NT2/D1 (cell line): ENCODE results near the gene TXNL4A.

Source experiments
- DNase-seq: peaks from one replicate; pipeline ENCODE4 v3.0.0-alpha.2; 2011; ENCODE audit warnings: low read depth, low spot score
- H3K27me3 ChIP-seq: 2 replicates; pipeline ENCODE4 v1.6.0; 2011; ENCODE audit warnings: mild to moderate bottlenecking; ENCODE audit not compliant: insufficient read length, insufficient read depth
- H3K36me3 ChIP-seq: 2 replicates; pipeline ENCODE4 v1.6.1; 2011; ENCODE audit warnings: mild to moderate bottlenecking, low read length, mixed read lengths; ENCODE audit not compliant: insufficient read depth, insufficient read length
- H3K4me1 ChIP-seq: 2 replicates; pipeline ENCODE4 v1.5.1; 2011; ENCODE audit not compliant: insufficient read depth, insufficient read length
- H3K4me3 ChIP-seq: 2 replicates; pipeline ENCODE4 v1.5.1; 2011; ENCODE audit warnings: low read depth; ENCODE audit not compliant: insufficient read length
- H3K9ac ChIP-seq: 2 replicates; pipeline ENCODE4 v1.6.0; 2011; ENCODE audit warnings: low read depth; ENCODE audit not compliant: insufficient read length
- H3K9me3 ChIP-seq: 2 replicates; pipeline ENCODE4 v1.5.1; 2011; ENCODE audit warnings: mild to moderate bottlenecking, low read length; ENCODE audit not compliant: insufficient read depth
- SUZ12 ChIP-seq: IDR thresholded peaks from 2 replicates; pipeline ENCODE4 v1.6.1; 2011; ENCODE audit not compliant: insufficient read length, insufficient read depth; ENCODE audit errors: extremely low read depth
- YY1 ChIP-seq: IDR thresholded peaks from 2 replicates; pipeline ENCODE4 v1.6.1; 2011; ENCODE audit not compliant: insufficient read length, insufficient read depth
- ZNF274 ChIP-seq: IDR thresholded peaks from 2 replicates; pipeline ENCODE4 v1.6.1; 2011; ENCODE audit warnings: mild to moderate bottlenecking, low read depth, low read length

The TXNL4A gene

DNA sequence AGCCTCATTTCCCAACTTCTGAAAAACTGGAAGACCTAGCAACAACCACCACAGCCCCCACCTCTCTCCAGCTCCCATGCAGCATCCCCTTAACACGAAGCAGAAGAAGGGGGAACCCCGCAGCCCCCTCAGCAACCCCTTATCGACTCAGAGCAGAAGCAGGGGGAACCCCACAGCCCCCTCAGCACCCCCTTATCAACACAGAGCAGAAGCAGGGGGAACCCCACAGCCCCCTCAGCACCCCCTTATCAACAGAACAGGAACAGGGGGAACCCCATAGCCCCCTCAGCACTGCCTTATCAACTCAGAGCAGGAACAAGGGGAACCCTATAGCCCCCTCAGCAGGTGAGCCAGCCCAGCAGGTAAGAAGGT, 43.6 kb downstream of the TXNL4A start:
- Histone ChIP-seq H3K27me3 (peaks cover 13% of the 10 kb centered on the region), H3K36me3 (peaks cover 40% of the 10 kb centered on the region), H3K4me3 (no peak overlapping the region), H3K4me1 (peaks cover 20% of the 10 kb centered on the region), H3K9ac (no peak overlapping the region), H3K9me3 (no peaks in the 10 kb centered on the region)
- no peak for DNase-seq
- TF ChIP-seq ZNF274 (no peak), YY1 (no peak), SUZ12 (no peak)

DNA sequence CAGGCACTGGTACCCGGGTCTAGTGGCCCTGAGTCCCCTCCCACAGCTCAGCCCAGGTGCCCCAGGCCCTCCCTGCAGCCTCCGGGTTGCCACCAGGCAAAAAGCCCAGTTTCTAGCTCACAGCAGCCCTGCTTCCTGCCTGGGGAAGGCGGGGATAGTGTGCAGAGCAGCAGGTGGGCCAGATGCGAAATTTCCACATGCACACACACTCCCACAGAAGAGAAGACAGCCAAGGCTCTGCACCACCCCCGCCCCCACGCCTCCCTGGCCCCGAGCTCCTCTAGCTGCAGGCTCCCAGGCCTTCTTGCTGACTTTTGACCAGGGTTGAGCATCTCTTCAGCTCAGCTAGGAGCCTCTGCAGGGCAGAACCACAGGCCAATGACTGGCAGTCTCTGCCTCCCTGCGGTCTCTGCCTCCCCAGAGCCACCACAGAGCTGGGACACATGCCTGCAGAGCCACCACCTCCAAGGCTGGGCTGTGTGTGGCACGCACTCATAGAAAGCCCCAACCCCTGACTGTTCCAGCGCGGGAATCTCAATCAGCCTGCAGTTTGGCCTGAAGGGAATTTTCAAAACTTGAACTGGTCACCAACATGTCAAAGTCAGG, 44.1 kb downstream of the TXNL4A start:
- no peak for DNase-seq
- H3K4me1 ChIP-seq: peaks cover 20% of the 10 kb centered on the region
- H3K4me3 ChIP-seq: no peak overlapping the region
- H3K9ac ChIP-seq: no peak overlapping the region
- no peak for TF ChIP-seq YY1
- no peak for TF ChIP-seq ZNF274
- TF ChIP-seq SUZ12: no peak
- peaks cover 39% of the 10 kb centered on the region for H3K36me3 ChIP-seq
- no peaks in the 10 kb centered on the region for H3K9me3 ChIP-seq
- H3K27me3 ChIP-seq: peaks cover 9% of the 10 kb centered on the region

DNA sequence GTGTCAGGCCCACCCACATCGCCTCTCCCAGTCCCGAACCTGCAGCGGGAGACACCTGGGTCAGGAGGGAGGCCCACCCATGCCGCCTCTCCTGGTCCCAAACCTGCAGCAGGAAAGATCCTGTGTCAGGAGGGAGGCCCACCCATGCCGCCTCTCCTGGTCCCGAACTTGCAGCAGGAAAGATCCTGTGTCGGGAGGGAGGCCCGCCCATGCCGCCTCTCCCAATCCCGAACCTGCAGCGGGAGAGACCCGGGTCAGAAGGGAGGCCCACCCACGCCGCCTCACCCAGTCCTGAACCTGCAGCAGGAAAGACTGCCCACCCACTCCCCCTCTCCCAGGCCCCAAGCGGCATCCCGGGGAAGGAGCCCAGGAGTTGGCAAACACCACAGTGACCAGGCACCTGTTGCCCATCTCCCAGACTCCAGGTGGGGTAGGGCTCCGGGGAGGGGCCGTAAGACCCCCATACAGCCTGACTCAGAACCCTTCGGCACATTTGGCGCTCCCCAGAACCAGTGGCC, 44.7 kb downstream of the TXNL4A start:
- Histone ChIP-seq H3K4me1 (peaks cover 20% of the 10 kb centered on the region), H3K27me3 (peaks cover 4% of the 10 kb centered on the region)
- no peak for TF ChIP-seq YY1
- no peak for TF ChIP-seq ZNF274
- TF ChIP-seq SUZ12: no peak

DNA sequence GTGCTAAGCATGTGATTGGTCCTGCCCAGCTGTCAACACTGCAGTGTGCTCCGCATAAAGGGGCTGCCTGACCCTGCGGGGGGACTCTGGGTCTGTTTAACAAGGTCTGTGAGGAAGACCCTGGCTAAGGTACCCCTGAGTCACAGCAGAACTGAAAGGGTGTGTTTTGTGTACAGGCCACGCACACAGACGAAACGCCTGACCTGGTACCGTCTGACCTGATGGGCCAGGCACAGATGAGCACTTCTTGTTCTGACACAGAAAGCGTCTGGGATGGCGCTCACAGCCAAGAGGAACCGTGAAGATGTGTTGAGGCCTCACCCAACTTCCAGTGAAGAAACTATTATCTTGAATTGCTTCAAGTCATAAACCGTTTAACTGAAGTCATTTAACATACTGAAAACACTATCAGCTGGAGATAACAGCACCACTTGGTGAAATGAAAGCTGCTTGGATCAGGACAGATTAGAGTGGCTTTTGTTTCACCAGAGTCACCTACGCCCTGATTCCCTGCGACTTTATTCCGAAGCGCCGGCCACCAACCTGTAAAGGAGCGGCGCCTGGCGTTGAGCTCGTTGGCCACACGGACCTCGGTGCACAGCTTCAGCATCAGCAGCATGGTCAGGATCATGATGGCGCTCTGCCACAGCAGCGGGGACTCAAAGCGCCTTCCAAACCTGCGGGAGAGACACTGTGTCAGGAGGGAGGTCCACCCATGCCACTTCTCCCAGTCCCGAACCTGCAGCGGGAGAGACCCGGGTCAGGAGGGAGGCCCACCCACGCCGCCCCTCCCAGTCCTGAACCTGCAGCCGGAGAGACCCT, 45.4 kb downstream of the TXNL4A start:
- Histone ChIP-seq H3K4me3 (no peak overlapping the region), H3K9me3 (no peaks in the 10 kb centered on the region), H3K36me3 (peaks cover 31% of the 10 kb centered on the region), H3K27me3 (no peaks in the 10 kb centered on the region), H3K4me1 (peaks cover 20% of the 10 kb centered on the region), H3K9ac (no peak overlapping the region)
- TF ChIP-seq YY1 (no peak), ZNF274 (no peak), SUZ12 (no peak)
- DNase-seq: no peak

More for the DNA sequence above, 44.7 kb downstream of the TXNL4A start:
- Histone ChIP-seq H3K9ac (no peak overlapping the region), H3K4me3 (no peak overlapping the region), H3K9me3 (no peaks in the 10 kb centered on the region), H3K36me3 (peaks cover 34% of the 10 kb centered on the region)
- DNase-seq: no peak

DNA sequence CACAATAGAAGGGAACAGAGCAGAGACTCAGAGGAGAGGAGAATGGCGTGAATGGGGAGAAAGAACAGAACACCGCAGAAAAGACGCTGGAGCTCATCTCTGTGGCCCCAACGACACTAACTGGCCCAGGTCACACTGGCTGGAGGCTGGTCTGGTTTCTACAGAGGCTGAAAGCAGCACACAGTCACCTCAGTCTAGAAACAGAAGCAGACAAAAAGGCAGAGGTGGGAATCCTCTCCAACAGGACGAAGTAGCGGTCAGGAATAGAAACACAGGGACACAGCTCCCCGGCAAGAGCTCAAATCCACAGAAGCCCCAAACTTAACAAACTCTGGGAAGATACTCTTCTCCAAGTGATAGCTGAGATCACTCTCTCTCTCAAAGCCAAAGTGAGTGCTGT, 46.2 kb downstream of the TXNL4A start:
- H3K9me3 ChIP-seq: no peaks in the 10 kb centered on the region
- H3K36me3 ChIP-seq: peaks cover 31% of the 10 kb centered on the region
- H3K4me3 ChIP-seq: no peak overlapping the region
- no peak overlapping the region for H3K9ac ChIP-seq
- TF ChIP-seq ZNF274 (no peak), YY1 (no peak), SUZ12 (no peak)
- no peaks in the 10 kb centered on the region for H3K27me3 ChIP-seq
- DNase-seq: no peak
- H3K4me1 ChIP-seq: peaks cover 20% of the 10 kb centered on the region

DNA sequence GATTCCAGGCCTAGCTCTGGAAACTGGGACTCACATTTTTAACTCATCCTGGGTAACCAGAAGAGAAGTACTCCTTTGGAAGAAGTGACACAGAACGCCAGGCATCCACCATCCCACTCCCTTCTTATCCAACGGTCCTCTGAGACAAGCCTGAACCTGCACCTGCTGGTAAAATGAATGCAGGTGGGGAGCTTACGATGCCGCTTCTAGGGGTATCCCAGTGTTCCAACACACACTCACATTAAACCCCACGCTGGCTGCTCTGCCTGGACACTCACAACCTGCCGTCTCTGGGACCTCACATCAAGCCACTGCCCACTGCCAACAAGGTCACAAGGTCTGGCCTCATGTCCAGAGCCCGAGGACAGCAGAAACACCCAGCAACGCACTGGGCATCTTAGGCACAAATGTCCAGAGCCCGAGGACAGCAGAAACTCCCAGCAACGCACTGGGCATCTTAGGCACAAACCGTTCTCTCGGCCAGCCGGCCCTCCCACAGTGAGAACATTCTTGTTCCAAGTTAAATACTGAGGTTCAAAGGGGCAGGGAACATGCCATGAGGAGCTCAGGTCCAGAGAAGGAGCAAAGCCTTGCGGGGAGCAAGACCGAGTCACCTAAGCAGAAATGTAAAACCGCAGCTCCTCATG, 46.8 kb downstream of the TXNL4A start:
- DNase-seq: no peak
- no peaks in the 10 kb centered on the region for H3K9me3 ChIP-seq
- peaks cover 20% of the 10 kb centered on the region for H3K4me1 ChIP-seq
- no peak overlapping the region for H3K4me3 ChIP-seq
- TF ChIP-seq SUZ12 (no peak), YY1 (no peak), ZNF274 (no peak)
- no peaks in the 10 kb centered on the region for H3K27me3 ChIP-seq
- peaks cover 31% of the 10 kb centered on the region for H3K36me3 ChIP-seq
- no peak overlapping the region for H3K9ac ChIP-seq

DNA sequence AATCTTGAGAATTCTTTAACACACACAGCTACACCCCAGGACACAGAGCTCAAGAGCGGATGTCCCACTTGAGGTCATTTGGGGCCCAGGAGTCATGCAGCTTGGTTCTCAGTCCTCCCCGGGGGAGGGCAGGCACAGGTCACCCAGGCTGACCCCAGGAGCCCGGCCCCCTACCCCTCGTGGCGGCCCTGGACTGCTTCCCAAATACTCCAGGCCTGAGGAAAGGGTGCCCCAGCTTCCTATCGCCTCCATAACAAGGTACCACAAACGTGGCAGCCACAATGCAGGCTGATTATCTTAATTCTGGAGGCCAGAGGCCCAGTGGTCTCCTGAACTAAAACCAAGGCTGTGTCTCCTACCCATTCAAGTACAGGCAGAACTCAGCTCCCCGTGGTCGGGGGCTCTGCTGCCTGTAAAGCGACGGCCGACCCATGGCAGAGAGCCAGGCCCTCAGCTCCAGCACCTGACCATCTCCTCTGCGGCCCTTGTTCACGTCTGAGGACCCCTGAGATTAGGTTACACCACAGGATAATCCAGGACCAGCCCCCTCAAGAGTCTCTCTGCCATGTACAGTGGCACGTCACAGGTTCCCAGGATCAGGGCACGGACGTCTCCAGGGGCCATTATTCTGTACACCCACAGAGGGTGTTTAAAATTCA, 47.4 kb downstream of the TXNL4A start:
- DNase-seq: no peak
- Histone ChIP-seq H3K36me3 (peaks cover 31% of the 10 kb centered on the region), H3K4me3 (no peak overlapping the region), H3K4me1 (peaks cover 20% of the 10 kb centered on the region), H3K9me3 (no peaks in the 10 kb centered on the region), H3K27me3 (no peaks in the 10 kb centered on the region), H3K9ac (no peak overlapping the region)
- TF ChIP-seq SUZ12: no peak
- TF ChIP-seq YY1: no peak
- TF ChIP-seq ZNF274: no peak
